Measurements from ENCODE around the gene COPB1. TPM values are rescaled to one million over a fixed set of nuclear protein-coding genes. Genes with fewer than 3 reads are reported as not detected.

COPB1 gene
- polyA plus RNA-seq, 1 of the 3 experiments (the other 2 are of a cell fraction), result 81.0 TPM

- Histone ChIP-seq H3K27me3 (ENCODE audit: insufficient read depth) (no peaks in the 10 kb centered on the region), H2AFZ (ENCODE audit: low read depth) (no peak overlapping the region), H3K9me2 (no peaks in the 10 kb centered on the region), H3K9me3 (no peaks in the 10 kb centered on the region), H3K79me2 (ENCODE audit: insufficient read depth) (no peaks in the 10 kb centered on the region), H3K9ac (no peak overlapping the region), H4K20me1 (ENCODE audit: insufficient read depth) (no peaks in the 10 kb centered on the region), H3K4me2 (no peak overlapping the region), H3K4me1 (ENCODE audit: control insufficient read depth in 1 of 2, insufficient read depth in 2 of 2, low read depth in 1 of 2, low read length in 1 of 2) (peaks cover 9 to 25% of the 10 kb centered on the region in 2 experiments; a peak in 3 of 4 replicates), H3K27ac (ENCODE audit: low read depth in 2 of 2, low read length in 1 of 2) (no peak overlapping the region; a peak in 1 of 4 replicates), H3K4me3 (ENCODE audit: low read depth in 2 of 2, low read length in 1 of 2) (no peak overlapping the region), H3F3A (replicated peaks; ENCODE audit: insufficient read depth) (no peaks in the 10 kb centered on the region), H3K36me3 (replicated peaks in 1 of 2; ENCODE audit: control insufficient read depth in 1 of 2, insufficient read depth in 2 of 2, low read length in 1 of 2) (no peaks in the 10 kb centered on the region)
- CTCF ChIA-PET, result interaction anchor here (0.6 to 8.8 kb wide), 15 partner anchors 10 to 647 kb away, joined by 3 to 62 read pairs (median 4); no protein-coding TSS in a partner anchor
- POLR2A ChIA-PET, result no interaction called here
- DNase-seq, result peak; percentile 34
- WGBS (ENCODE audit: low lambda C conversion rate), result 87% methylated on average over 6 of the region's 6 CpGs
- no peak for TF ChIP-seq IRF3 (IDR thresholded peaks at IDR 0.05; ENCODE audit: low read depth, low read length)
- no peak for TF ChIP-seq RXRA (IDR thresholded peaks at IDR 0.05; ENCODE audit: borderline replicate concordance, low read depth)
- TF ChIP-seq REST (IDR thresholded peaks at IDR 0.05; ENCODE audit: low read depth, low read length), result no peak
- no peak for TF ChIP-seq RCOR1 (IDR thresholded peaks at IDR 0.05; ENCODE audit: low read length)
- TF ChIP-seq SMC3 (IDR thresholded peaks at IDR 0.05; ENCODE audit: low read depth, low read length), result peak; percentile 45
- TF ChIP-seq GABPA (IDR thresholded peaks at IDR 0.05; ENCODE audit: low read depth), result no peak
- TF ChIP-seq FOXM1 (IDR thresholded peaks at IDR 0.05; ENCODE audit: low read depth), result no peak
- no peak for TF ChIP-seq TEAD4 (IDR thresholded peaks at IDR 0.05; ENCODE audit: borderline replicate concordance, insufficient read depth)
- TF ChIP-seq RAD21 (IDR thresholded peaks at IDR 0.05; ENCODE audit: low read length), result peak; percentile 68
- TF ChIP-seq USF1 (IDR thresholded peaks at IDR 0.05; ENCODE audit: borderline replicate concordance, low read depth), result no peak
- TF ChIP-seq EP300 (IDR thresholded peaks at IDR 0.05; ENCODE audit: borderline replicate concordance in 1 of 2, low read depth in 1 of 2, low read length in 1 of 2), result no peak
- TF ChIP-seq TCF12 (IDR thresholded peaks at IDR 0.05), result no peak
- peak; percentile 50 for TF ChIP-seq CTCF (IDR thresholded peaks at IDR 0.05)
- no peak for TF ChIP-seq ELF1 (IDR thresholded peaks at IDR 0.05)
- TF ChIP-seq JUND (IDR thresholded peaks at IDR 0.05), result no peak
- no peak for TF ChIP-seq MAX (IDR thresholded peaks at IDR 0.05; ENCODE audit: low read depth)
These were observed 80.7 kb downstream of the COPB1 start for GRCh38 chr11:14418801-14419417.
